Neural progenitor cell (in vitro differentiated cells): Measurements from ENCODE around the gene RMDN2. TPM values are rescaled to one million over a fixed set of nuclear protein-coding genes. Genes with fewer than 3 reads are reported as not detected.
A peak's percentile ranks its signal among the peaks of the same experiment; 100 is the strongest.

Experiments used
- DNase-seq: peaks from one replicate; pipeline ENCODE4 v3.0.0-alpha.2; 2016; ENCODE audit warnings: low spot score
- H2AFZ ChIP-seq: fragments of 200-600 bp; sonication (generic); replicated peaks from 2 replicates; pipeline ENCODE4 v1.6.1; 2016; ENCODE audit warnings: antibody characterized with exemption
- H3F3A ChIP-seq: fragments of 200-600 bp; sonication (generic); 2 replicates; pipeline ENCODE4 v1.6.1; 2016; ENCODE audit warnings: antibody characterized with exemption, low read depth
- H3K27ac ChIP-seq: fragments of 200-600 bp; sonication (generic); 2 replicates; pipeline ENCODE4 v1.5.1; 2016; ENCODE audit warnings: mild to moderate bottlenecking
- H3K27me3 ChIP-seq: fragments of 200-600 bp; sonication (generic); 2 replicates; pipeline ENCODE4 v1.6.1; 2016; ENCODE audit warnings: mild to moderate bottlenecking, moderate library complexity
- H3K36me3 ChIP-seq: fragments of 200-600 bp; sonication (generic); 2 replicates; pipeline ENCODE4 v1.5.1; 2016
- H3K4me1 ChIP-seq: fragments of 200-600 bp; sonication (generic); 2 replicates; pipeline ENCODE4 v1.6.1; 2016; ENCODE audit warnings: mixed run types
- H3K4me2 ChIP-seq: fragments of 200-600 bp; sonication (generic); 2 replicates; pipeline ENCODE4 v1.6.1; 2016
- H3K4me3 ChIP-seq: fragments of 200-600 bp; sonication (generic); 2 replicates; pipeline ENCODE4 v1.5.1; 2016
- H3K79me2 ChIP-seq: fragments of 200-600 bp; sonication (generic); 2 replicates; pipeline ENCODE4 v1.6.1; 2016; ENCODE audit warnings: low read depth
- H3K9ac ChIP-seq: fragments of 200-600 bp; sonication (generic); 2 replicates; pipeline ENCODE4 v1.6.1; 2016
- H3K9me3 ChIP-seq: fragments of 200-600 bp; sonication (generic); 2 replicates; pipeline ENCODE4 v1.5.1; 2016; ENCODE audit warnings: low read depth
- H4K20me1 ChIP-seq: fragments of 200-600 bp; sonication (generic); 2 replicates; pipeline ENCODE4 v1.6.1; 2016; ENCODE audit warnings: low read depth
- H3K27ac Mint-ChIP-seq: 3 replicates; pipeline ENCODE4 v1.8.0; 2021; ENCODE audit warnings: mixed read lengths
- H3K27me3 Mint-ChIP-seq: 2 replicates; pipeline ENCODE4 v1.8.0; 2022; ENCODE audit warnings: low read depth, mild to moderate bottlenecking, inconsistent platforms, moderate library complexity, mixed read lengths; ENCODE audit not compliant: insufficient read depth
- H3K36me3 Mint-ChIP-seq: 3 replicates; pipeline ENCODE4 v1.8.0; 2021; ENCODE audit warnings: mixed read lengths
- H3K4me1 Mint-ChIP-seq: 3 replicates; pipeline ENCODE4 v1.8.0; 2021; ENCODE audit warnings: mixed read lengths
- H3K4me3 Mint-ChIP-seq: 3 replicates; pipeline ENCODE4 v1.8.0; 2021; ENCODE audit warnings: mild to moderate bottlenecking, moderate library complexity, mixed read lengths
- H3K9me3 Mint-ChIP-seq: 3 replicates; pipeline ENCODE4 v1.8.0; 2020; ENCODE audit warnings: mixed read lengths
- EZH2 ChIP-seq: fragments of 200-600 bp; sonication (generic); IDR thresholded peaks from 2 replicates; pipeline ENCODE4 v1.6.1; 2017; ENCODE audit warnings: antibody characterized with exemption, mild to moderate bottlenecking, moderate library complexity
- EZH2phosphoT487 ChIP-seq: fragments of 200-600 bp; sonication (generic); IDR thresholded peaks from 2 replicates; pipeline ENCODE4 v1.6.1; 2017; ENCODE audit warnings: antibody characterized with exemption
- total RNA-seq: library from RNA; depleted of rRNA; stranded (reverse); fragments of >200 nt; gene quantifications from 2 replicates; pipeline ENCODE4 v1.2.3, GENCODE V29; 2015; ENCODE audit warnings: low replicate concordance
- TF ChIP-seq, protein P1 (sequence below): fragments of 200-600 bp; sonication (generic); IDR thresholded peaks from 2 replicates; pipeline ENCODE4 v1.5.1; 2017; ENCODE audit warnings: antibody characterized with exemption, mild to moderate bottlenecking

RMDN2 gene
- total RNA-seq, 1 donor from 2014 or later: 10.3 TPM

DNA sequence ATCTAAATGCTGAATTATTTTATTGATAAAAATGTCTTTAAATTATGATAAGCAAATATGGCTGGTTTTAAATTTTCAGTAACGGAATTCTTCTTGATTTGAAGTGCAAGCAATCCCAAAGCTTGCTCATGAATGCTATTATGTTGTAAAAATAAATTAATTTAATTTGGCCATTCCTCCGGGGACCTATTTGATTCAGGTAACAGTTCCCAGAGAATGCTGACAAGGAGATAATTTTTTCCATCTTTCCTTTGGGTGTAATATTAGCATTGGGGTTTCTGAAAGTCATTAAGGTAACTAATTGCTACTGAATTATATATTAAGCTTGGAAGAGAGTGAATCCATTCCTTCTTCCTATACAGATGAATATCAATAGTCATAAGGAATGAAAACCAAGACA, 12.5 kb upstream of the RMDN2 start:
- Mint-ChIP-seq H3K4me1 (peaks cover 4% of the 10 kb centered on the region), H3K27ac (no peak overlapping the region), H3K36me3 (no peaks in the 10 kb centered on the region), H3K27me3 (peaks cover 9% of the 10 kb centered on the region), H3K9me3 (no peaks in the 10 kb centered on the region), H3K4me3 (no peak overlapping the region)
- Histone ChIP-seq H3K27me3 (no peaks in the 10 kb centered on the region), H3K4me1 (no peaks in the 10 kb centered on the region), H3K4me3 (no peak overlapping the region), H2AFZ (no peak overlapping the region), H3K79me2 (no peaks in the 10 kb centered on the region), H4K20me1 (no peaks in the 10 kb centered on the region), H3K27ac (no peak overlapping the region), H3F3A (no peaks in the 10 kb centered on the region), H3K4me2 (no peak overlapping the region), H3K9ac (no peak overlapping the region), H3K36me3 (no peaks in the 10 kb centered on the region), H3K9me3 (no peaks in the 10 kb centered on the region)
- no peak for DNase-seq
- TF ChIP-seq EZH2 (no peak), EZH2phosphoT487 (no peak)
- TF ChIP-seq, protein P1, sequence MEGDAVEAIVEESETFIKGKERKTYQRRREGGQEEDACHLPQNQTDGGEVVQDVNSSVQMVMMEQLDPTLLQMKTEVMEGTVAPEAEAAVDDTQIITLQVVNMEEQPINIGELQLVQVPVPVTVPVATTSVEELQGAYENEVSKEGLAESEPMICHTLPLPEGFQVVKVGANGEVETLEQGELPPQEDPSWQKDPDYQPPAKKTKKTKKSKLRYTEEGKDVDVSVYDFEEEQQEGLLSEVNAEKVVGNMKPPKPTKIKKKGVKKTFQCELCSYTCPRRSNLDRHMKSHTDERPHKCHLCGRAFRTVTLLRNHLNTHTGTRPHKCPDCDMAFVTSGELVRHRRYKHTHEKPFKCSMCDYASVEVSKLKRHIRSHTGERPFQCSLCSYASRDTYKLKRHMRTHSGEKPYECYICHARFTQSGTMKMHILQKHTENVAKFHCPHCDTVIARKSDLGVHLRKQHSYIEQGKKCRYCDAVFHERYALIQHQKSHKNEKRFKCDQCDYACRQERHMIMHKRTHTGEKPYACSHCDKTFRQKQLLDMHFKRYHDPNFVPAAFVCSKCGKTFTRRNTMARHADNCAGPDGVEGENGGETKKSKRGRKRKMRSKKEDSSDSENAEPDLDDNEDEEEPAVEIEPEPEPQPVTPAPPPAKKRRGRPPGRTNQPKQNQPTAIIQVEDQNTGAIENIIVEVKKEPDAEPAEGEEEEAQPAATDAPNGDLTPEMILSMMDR: no peak

DNA sequence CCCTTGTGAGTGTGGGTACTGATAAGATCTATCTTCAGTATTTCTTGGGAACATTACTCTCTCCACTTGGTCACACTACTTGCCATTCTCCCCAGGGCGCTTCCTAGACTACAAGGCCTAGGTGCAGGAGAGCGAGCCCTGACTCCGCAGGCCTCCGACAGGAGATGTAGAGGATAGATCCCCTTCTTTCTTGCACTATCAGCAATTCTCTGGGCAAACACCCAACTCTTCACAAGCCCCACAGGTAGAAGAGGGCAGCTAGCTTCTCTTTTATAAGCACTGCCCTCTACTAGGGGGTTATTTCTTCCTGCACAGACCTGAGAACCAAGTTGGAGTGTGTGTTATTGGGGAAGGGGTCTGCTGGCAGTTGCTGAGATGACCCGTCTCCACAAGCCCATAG, 10.7 kb upstream of the RMDN2 start:
- no peak overlapping the region for H3K9ac ChIP-seq
- TF ChIP-seq EZH2phosphoT487 (no peak), EZH2 (no peak)
- TF ChIP-seq, protein P1: no peak
- Mint-ChIP-seq H3K4me3 (no peak overlapping the region), H3K4me1 (no peaks in the 10 kb centered on the region), H3K9me3 (no peaks in the 10 kb centered on the region), H3K27me3 (peaks cover 9% of the 10 kb centered on the region), H3K27ac (peak overlapping the region; percentile 37), H3K36me3 (no peaks in the 10 kb centered on the region)
- H3K27me3 ChIP-seq: no peaks in the 10 kb centered on the region
- no peak overlapping the region for H3K4me3 ChIP-seq
- no peaks in the 10 kb centered on the region for H3K79me2 ChIP-seq
- H3K36me3 ChIP-seq: no peaks in the 10 kb centered on the region
- no peaks in the 10 kb centered on the region for H4K20me1 ChIP-seq
- no peak for DNase-seq
- no peaks in the 10 kb centered on the region for H3K9me3 ChIP-seq
- H3K4me1 ChIP-seq: no peaks in the 10 kb centered on the region
- no peak overlapping the region for H3K27ac ChIP-seq
- H2AFZ ChIP-seq: no peak overlapping the region
- no peak overlapping the region for H3K4me2 ChIP-seq
- no peaks in the 10 kb centered on the region for H3F3A ChIP-seq

- H3K36me3 Mint-ChIP-seq: no peaks in the 10 kb centered on the region
- H2AFZ ChIP-seq: no peak overlapping the region
- no peaks in the 10 kb centered on the region for H3F3A ChIP-seq
- no peaks in the 10 kb centered on the region for H3K4me1 ChIP-seq
- no peaks in the 10 kb centered on the region for H3K9me3 Mint-ChIP-seq
- H3K9me3 ChIP-seq: no peaks in the 10 kb centered on the region
- H3K27ac Mint-ChIP-seq: no peak overlapping the region
- no peak for DNase-seq
- H4K20me1 ChIP-seq: no peaks in the 10 kb centered on the region
- no peak overlapping the region for H3K27ac ChIP-seq
- TF ChIP-seq, protein P1: no peak
- TF ChIP-seq EZH2: no peak
- TF ChIP-seq EZH2phosphoT487: no peak
- no peaks in the 10 kb centered on the region for H3K36me3 ChIP-seq
- no peak overlapping the region for H3K9ac ChIP-seq
- H3K27me3 ChIP-seq: no peaks in the 10 kb centered on the region
- H3K4me1 Mint-ChIP-seq: peaks cover 10% of the 10 kb centered on the region
- H3K4me3 ChIP-seq: no peak overlapping the region
- H3K4me3 Mint-ChIP-seq: no peak overlapping the region
- H3K4me2 ChIP-seq: no peak overlapping the region
- H3K27me3 Mint-ChIP-seq: peaks cover 9% of the 10 kb centered on the region
- H3K79me2 ChIP-seq: no peaks in the 10 kb centered on the region
Measured at GRCh38 chr2:37915773-37916172, 9.3 kb upstream of the RMDN2 start.
